SU-DHL-6 (cell line): Measurements from ENCODE around the gene INO80.

Source experiments
- H2AFZ ChIP-seq: fragments of 200-600 bp; sonication (generic); 2 replicates; pipeline ENCODE4 v1.6.1; 2014; ENCODE audit warnings: low read depth, mild to moderate bottlenecking, moderate library complexity, mixed read lengths, antibody characterized with exemption, low read length; ENCODE audit not compliant: severe bottlenecking
- H3F3A ChIP-seq: fragments of 200-600 bp; shearing (Covaris generic); 2 replicates; pipeline ENCODE4 v1.6.0; 2016; ENCODE audit warnings: antibody characterized with exemption, mild to moderate bottlenecking; ENCODE audit not compliant: insufficient read depth
- H3K27ac ChIP-seq: fragments of 200-600 bp; sonication (generic); 2 replicates; pipeline ENCODE4 v1.5.1; 2016; ENCODE audit warnings: low read depth, mild to moderate bottlenecking, low read length, moderate library complexity, mixed read lengths
- H3K27me3 ChIP-seq: fragments of 200-600 bp; sonication (generic), shearing (Covaris generic); 2 replicates; pipeline ENCODE4 v1.6.0; 2014; ENCODE audit warnings: mild to moderate bottlenecking, low read length
- H3K36me3 ChIP-seq: fragments of 200-600 bp; sonication (generic); 2 replicates; pipeline ENCODE4 v1.6.1; 2014; ENCODE audit warnings: mild to moderate bottlenecking, low read length, mixed read lengths
- H3K4me2 ChIP-seq: fragments of 300-600, 200-600 bp; shearing (Covaris generic), sonication (generic); 2 replicates; pipeline ENCODE4 v1.6.0; 2014; ENCODE audit warnings: low read length, low read depth, mild to moderate bottlenecking; ENCODE audit not compliant: poor library complexity, severe bottlenecking
- H3K4me3 ChIP-seq: fragments of 200-600 bp; sonication (generic); 2 replicates; pipeline ENCODE4 v1.5.1; 2014; ENCODE audit warnings: antibody characterized with exemption, low read length, mild to moderate bottlenecking, mixed read lengths; ENCODE audit not compliant: insufficient read depth, poor library complexity, severe bottlenecking
- H3K79me2 ChIP-seq: fragments of 200-600 bp; sonication (generic); 2 replicates; pipeline ENCODE4 v1.6.1; 2014; ENCODE audit warnings: mild to moderate bottlenecking, low read length, moderate library complexity; ENCODE audit not compliant: insufficient read depth
- H3K9ac ChIP-seq: fragments of 200-600 bp; sonication (generic); 2 replicates; pipeline ENCODE4 v1.7.0; 2014; ENCODE audit warnings: mild to moderate bottlenecking, low read length
- H3K9me2 ChIP-seq: fragments of 200-600 bp; sonication (generic); replicated peaks from 2 replicates; pipeline ENCODE4 v1.6.1; 2014; ENCODE audit warnings: low read length; ENCODE audit not compliant: insufficient read depth
- H3K9me3 ChIP-seq: fragments of 200-600 bp; sonication (generic); 2 replicates; pipeline ENCODE4 v1.6.1; 2014; ENCODE audit warnings: low read length, mixed read lengths; ENCODE audit not compliant: insufficient read depth
- H4K20me1 ChIP-seq: fragments of 200-600 bp; sonication (generic); 2 replicates; pipeline ENCODE4 v1.6.1; 2014; ENCODE audit warnings: low read depth, mild to moderate bottlenecking, antibody characterized with exemption, low read length, moderate library complexity, mixed read lengths
- CTCF ChIP-seq: fragments of 200-600 bp; sonication (generic); IDR thresholded peaks from one replicate; pipeline ENCODE4 v1.5.1; 2017; ENCODE audit warnings: antibody characterized with exemption, mild to moderate bottlenecking, low read length, moderate library complexity; ENCODE audit not compliant: insufficient read depth, poor library complexity, severe bottlenecking
- EZH2phosphoT487 ChIP-seq: fragments of 200-600 bp; sonication (generic), shearing (Covaris generic); conservative IDR thresholded peaks from 2 replicates; pipeline ENCODE4 v1.6.1; 2018; ENCODE audit warnings: mild to moderate bottlenecking, antibody characterized with exemption, low read length, moderate library complexity, mixed read lengths

The INO80 gene

GRCh38 chr15:41096178-41096577 lies 19.9 kb downstream of the INO80 start:
- H3K36me3 ChIP-seq: peaks cover 30% of the 10 kb centered on the region
- TF ChIP-seq CTCF (no peak), EZH2phosphoT487 (no peak)
- H4K20me1 ChIP-seq: no peaks in the 10 kb centered on the region
- no peak overlapping the region for H3K4me2 ChIP-seq
- H3K9me3 ChIP-seq: no peaks in the 10 kb centered on the region
- H3K27me3 ChIP-seq: no peaks in the 10 kb centered on the region
- H3K79me2 ChIP-seq: peaks cover 37% of the 10 kb centered on the region
- H2AFZ ChIP-seq: no peak overlapping the region
- no peaks in the 10 kb centered on the region for H3K9me2 ChIP-seq
- no peaks in the 10 kb centered on the region for H3F3A ChIP-seq
- H3K27ac ChIP-seq: no peak overlapping the region
- no peak overlapping the region for H3K4me3 ChIP-seq
- H3K9ac ChIP-seq: no peak overlapping the region

- Histone ChIP-seq H3K9me2 (no peaks in the 10 kb centered on the region), H3K27ac (no peak overlapping the region), H3K36me3 (peaks cover 35% of the 10 kb centered on the region; the same call in 1 of the 2 replicates), H3K4me2 (no peak overlapping the region), H2AFZ (no peak overlapping the region), H3K27me3 (no peaks in the 10 kb centered on the region), H4K20me1 (no peaks in the 10 kb centered on the region), H3F3A (no peaks in the 10 kb centered on the region), H3K9me3 (no peaks in the 10 kb centered on the region), H3K4me3 (no peak overlapping the region), H3K9ac (no peak overlapping the region), H3K79me2 (no peaks in the 10 kb centered on the region)
- TF ChIP-seq EZH2phosphoT487 (no peak), CTCF (no peak)
Observed at GRCh38 chr15:41085029-41085428, 31.1 kb downstream of the INO80 start.

- H4K20me1 ChIP-seq: no peaks in the 10 kb centered on the region
- 0 out of 2 replicates have a peak, but pooled peaks cover 3% of the 10 kb centered on the region for H3F3A ChIP-seq
- peaks cover 22% of the 10 kb centered on the region for H3K36me3 ChIP-seq
- no peaks in the 10 kb centered on the region for H3K9me2 ChIP-seq
- H3K79me2 ChIP-seq: no peaks in the 10 kb centered on the region
- no peak overlapping the region for H2AFZ ChIP-seq
- H3K27me3 ChIP-seq: no peaks in the 10 kb centered on the region
- no peak overlapping the region for H3K4me2 ChIP-seq
- no peak overlapping the region for H3K4me3 ChIP-seq
- TF ChIP-seq CTCF: no peak
- no peak for TF ChIP-seq EZH2phosphoT487
- peak overlapping the region; percentile 35 for H3K27ac ChIP-seq
- H3K9me3 ChIP-seq: no peaks in the 10 kb centered on the region
- H3K9ac ChIP-seq: no peak overlapping the region
Observed at GRCh38 chr15:41080144-41080543, 35.9 kb downstream of the INO80 start.
